GM12878 (cell line): ENCODE measurements around the gene CCDC9. TPM values are rescaled to one million over a fixed set of nuclear protein-coding genes. Genes with fewer than 3 reads are reported as not detected.

Experiments
- ATAC-seq: fragments of 200-7000 bp; cut with Tn5 transposase; 3 replicates; pipeline ENCODE4 v1.9.1; 2020; ENCODE audit warnings: mild to moderate bottlenecking, moderate library complexity
- BruUV-seq: library from RNA; stranded (reverse); fragments of 400-500 nt; replicated peaks from 2 replicates; lab custom pipeline; 2021; lab: Mats Ljungman, UMichigan
- CTCF ChIA-PET: fragments of 300-600 bp; sonication (Branson Sonifier 250); formaldehyde crosslinking; extraction: SDS; loops from one replicate; lab custom pipeline; 2021; ENCODE audit warnings: inconsistent platforms; lab: Yijun Ruan, JAX
- POLR2A ChIA-PET: fragments of 350-600 bp; formaldehyde crosslinking; extraction: SDS; loops from one replicate; lab custom pipeline; 2021; ENCODE audit warnings: inconsistent platforms; lab: Charles Lee
- RAD21 ChIA-PET: fragments of 300-600 bp; sonication (Branson Sonifier 250); formaldehyde crosslinking; loops from one replicate; lab custom pipeline; 2023; ENCODE audit warnings: antibody characterized with exemption; ENCODE audit not compliant: unreplicated experiment; lab: Charles Lee
- SMC1A ChIA-PET: fragments of 300-600 bp; sonication (Branson Sonifier 250); formaldehyde crosslinking; loops from one replicate; lab custom pipeline; 2023; ENCODE audit not compliant: unreplicated experiment, uncharacterized antibody; lab: Charles Lee
- DNase-seq: peaks from one replicate; pipeline ENCODE4 v3.0.0-alpha.2; 2011; ENCODE audit warnings: low read depth, low spot score
- FAIRE-seq: peaks from 3 replicates; lab custom pipeline; 2011; peaks lifted over from hg19 to GRCh38; lab: Jason Lieb, UNC
- H2AFZ ChIP-seq: 2 replicates; pipeline ENCODE4 v1.6.0; 2011; ENCODE audit warnings: low read depth, low read length, control low read depth; ENCODE audit not compliant: control insufficient read depth
- H3K27ac ChIP-seq: 2 replicates; pipeline ENCODE4 v1.5.1; 2011; ENCODE audit warnings: control low read depth; ENCODE audit not compliant: control insufficient read depth, insufficient read depth
- H3K27me3 ChIP-seq, 2 experiments: replicated peaks in 1 of 2; 2 replicates each; pipeline versions ENCODE4 v1.6.0 to v1.6.1; 2011; ENCODE audit warnings: low read length in 1 of 2; ENCODE audit not compliant: control insufficient read depth in 2 of 2, insufficient read depth in 2 of 2
- H3K36me3 ChIP-seq, 2 experiments: 2 replicates each; pipeline ENCODE4 v1.5.1; 2011; ENCODE audit warnings: low read length in 1 of 2; ENCODE audit not compliant: control insufficient read depth in 2 of 2, insufficient read depth in 2 of 2
- H3K4me1 ChIP-seq: 2 replicates; pipeline ENCODE4 v1.6.1; 2011; ENCODE audit warnings: mild to moderate bottlenecking, low read length, moderate library complexity, mixed read lengths; ENCODE audit not compliant: control insufficient read depth, insufficient read depth
- H3K4me2 ChIP-seq: 2 replicates; pipeline ENCODE4 v1.6.0; 2011; ENCODE audit warnings: control low read depth; ENCODE audit not compliant: control insufficient read depth, insufficient read depth
- H3K4me3 ChIP-seq: fragments of 200-600 bp; sonication (generic); 2 replicates; pipeline ENCODE4 v1.5.1; 2016
- H3K79me2 ChIP-seq: 2 replicates; pipeline ENCODE4 v1.6.0; 2011; ENCODE audit warnings: low read length; ENCODE audit not compliant: control insufficient read depth, insufficient read depth
- H3K9ac ChIP-seq: 2 replicates; pipeline ENCODE4 v1.8.0; 2011; ENCODE audit warnings: low read length, control low read depth, mixed read lengths; ENCODE audit not compliant: control insufficient read depth, insufficient read depth
- H3K9me3 ChIP-seq: replicated peaks from 3 replicates; pipeline ENCODE4 v1.5.1; 2011; ENCODE audit warnings: mild to moderate bottlenecking, low read length; ENCODE audit not compliant: control insufficient read depth, insufficient read depth
- H4K20me1 ChIP-seq: 2 replicates; pipeline ENCODE4 v1.6.0; 2011; ENCODE audit not compliant: control insufficient read depth, insufficient read depth
- CEBPB ChIP-seq, 2 experiments: fragments of 150-350 bp in 1 of 2; IDR thresholded peaks; 2 replicates each; pipeline ENCODE4 v1.6.1; 2012 to 2014; ENCODE audit warnings: low read depth in 2 of 2, low read length in 2 of 2, borderline replicate concordance in 1 of 2, inconsistent platforms in 1 of 2
- HDGF ChIP-seq: fragments of 450-650 bp; IDR thresholded peaks from 2 replicates; pipeline ENCODE4 v1.6.1; 2016; ENCODE audit warnings: antibody characterized with exemption
- KDM1A ChIP-seq: fragments of 200-600 bp; sonication (generic); IDR thresholded peaks from 2 replicates; pipeline ENCODE4 v1.6.1; 2016; ENCODE audit warnings: borderline replicate concordance
- MEF2B ChIP-seq: fragments of 450-650 bp; IDR thresholded peaks from 2 replicates; pipeline ENCODE4 v1.6.1; 2018; ENCODE audit warnings: mild to moderate bottlenecking, moderate library complexity; ENCODE audit not compliant: partially characterized antibody, poor library complexity, severe bottlenecking
- MTA2 ChIP-seq: fragments of 450-650 bp; IDR thresholded peaks from 2 replicates; pipeline ENCODE4 v1.6.1; 2016; ENCODE audit warnings: low read depth, mild to moderate bottlenecking, moderate library complexity
- MYC ChIP-seq: IDR thresholded peaks from 2 replicates; pipeline ENCODE4 v1.6.1; 2011; ENCODE audit warnings: mild to moderate bottlenecking, low read length, moderate library complexity, inconsistent platforms; ENCODE audit not compliant: insufficient read depth, insufficient replicate concordance, insufficient read length, severe bottlenecking
- POLR2A ChIP-seq: IDR thresholded peaks from 2 replicates; pipeline ENCODE4 v1.6.1; 2011; ENCODE audit warnings: low read depth, mild to moderate bottlenecking, low read length
- ZNF217 ChIP-seq: fragments of 450-650 bp; IDR thresholded peaks from 2 replicates; pipeline ENCODE4 v1.6.1; 2017; ENCODE audit warnings: antibody characterized with exemption, mild to moderate bottlenecking
- WGBS: methylation state at CpG from one replicate; pipeline ENCODE4 v1.1.6; 2016; ENCODE audit warnings: low lambda C conversion rate; ENCODE audit not compliant: insufficient replicate concordance, insufficient coverage; ENCODE audit errors: missing lambda C conversion rate; 5-methylcytosine and 5-hydroxymethylcytosine counted together
- in situ Hi-C: fragments of 300-500 bp; cut with MboI; formaldehyde crosslinking; loops from 9 replicates; pipeline ENCODE4 v1.14.3; 2018; ENCODE audit warnings: mixed read lengths
- intact Hi-C: fragments of 100-400 bp; cut with micrococcal nuclease; formaldehyde crosslinking; loops from one replicate; pipeline ENCODE4 v1.14.2; 2022; ENCODE audit not compliant: unreplicated experiment
- polyA plus RNA-seq, 11 experiments: library from polyadenylated mRNA; depleted of rRNA in 4 of 11; unstranded in 6 of 11; stranded (reverse) in 5 of 11; fragments of >200 nt; fragmentation: Nextera tagmentation in 4 of 11; fragmentation: Illumina TruSeq in 1 of 11; extraction: Ambion mirVana in 4 of 11; extraction: Trizol in 1 of 11; gene quantifications; 1 replicate in 1 of 11; 2 replicates in 10 of 11; pipeline versions ENCODE4 v1.2.1 to v1.2.3, GENCODE V29; 2011 to 2016; ENCODE audit warnings: inconsistent platforms in 2 of 11, missing spikeins in 2 of 11, low read depth in 1 of 11
- total RNA-seq, 4 experiments: library from RNA; depleted of rRNA in 3 of 4; stranded (reverse); fragments of >200 nt in 3 of 4; fragmentation: Illumina TruSeq in 1 of 4; extraction: Trizol in 1 of 4; gene quantifications; 2 replicates each; pipeline versions ENCODE4 v1.2.1 to v1.2.3, GENCODE V29; 2013 to 2021
- TF ChIP-seq, protein P1 (sequence below): fragments of 450-650 bp; formaldehyde crosslinking; IDR thresholded peaks from 2 replicates; pipeline ENCODE4 v1.5.0; 2022; ENCODE audit warnings: mild to moderate bottlenecking, missing genetic modification characterization
- TF ChIP-seq, protein P2 (sequence below): fragments of 450-650 bp; IDR thresholded peaks from 2 replicates; pipeline ENCODE4 v1.6.1; 2018; ENCODE audit warnings: mild to moderate bottlenecking, low read depth, moderate library complexity; ENCODE audit not compliant: partially characterized antibody
- TF ChIP-seq, protein P3 (sequence below): IDR thresholded peaks from 2 replicates; pipeline ENCODE4 v1.6.1; 2011; ENCODE audit warnings: low read depth, low read length, improper control_type of control experiment, borderline replicate concordance
- TF ChIP-seq, protein P4 (sequence below): fragments of 450-650 bp; IDR thresholded peaks from 2 replicates; pipeline ENCODE4 v1.6.1; 2018; ENCODE audit warnings: borderline replicate concordance, mild to moderate bottlenecking; ENCODE audit not compliant: partially characterized antibody

The CCDC9 gene
- total and polyA plus RNA-seq, 10 of the 15 experiments (the other 5 are each of a cell fraction or from before 2014, with no cell fraction given): 0.18 to 17.5 (median 7.1) TPM; not detected in 1

DNA sequence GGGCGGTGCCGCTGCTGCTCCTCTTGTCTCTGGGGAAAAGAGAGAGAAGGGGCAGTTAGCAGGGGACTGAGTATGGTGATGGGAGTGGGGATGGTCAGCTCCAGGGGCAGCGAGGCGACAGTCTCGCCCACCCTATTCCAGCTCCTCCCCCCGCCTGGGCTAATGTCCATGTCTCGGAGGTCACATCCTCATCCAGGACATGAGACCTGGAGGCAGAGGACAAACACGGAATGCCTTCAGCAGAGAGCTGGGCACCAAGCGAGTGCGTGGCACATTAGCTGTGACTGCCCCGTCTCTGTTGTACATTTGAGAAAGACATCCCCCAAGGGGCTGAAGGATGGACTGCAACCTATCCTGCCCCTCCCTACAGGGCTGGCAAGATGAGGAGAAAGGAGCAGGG, 34.4 kb upstream of the CCDC9 start:
- Histone ChIP-seq H3K9me3 (no peaks in the 10 kb centered on the region), H3K27ac (no peak overlapping the region), H3K27me3 (no peaks in the 10 kb centered on the region), H3K4me1 (peaks cover 9% of the 10 kb centered on the region), H3K79me2 (peaks cover 5% of the 10 kb centered on the region), H3K9ac (no peak overlapping the region), H3K4me2 (no peak overlapping the region), H3K4me3 (no peak overlapping the region), H2AFZ (no peak overlapping the region), H4K20me1 (no peaks in the 10 kb centered on the region), H3K36me3 (peaks cover 6 to 8% of the 10 kb centered on the region in 2 experiments)
- RAD21 ChIA-PET: interaction anchor here (1.0 kb wide), 1 partner anchor 11 kb away, joined by 3 read pairs; no protein-coding TSS in a partner anchor
- POLR2A ChIA-PET: no interaction called here
- CTCF ChIA-PET: interaction anchor here (1.5 kb wide), 1 partner anchor 22 kb away, joined by 7 read pairs; no protein-coding TSS in a partner anchor
- BruUV-seq: no TSS peak
- FAIRE-seq (no peak), DNase-seq (no peak), ATAC-seq (no peak)
- SMC1A ChIA-PET: interaction anchor here (0.5 kb wide), 1 partner anchor 41 kb away, joined by 3 read pairs; no protein-coding TSS in a partner anchor
- in situ Hi-C loops: no loop called here
- 89% methylated on average over 11 of the region's 11 CpGs for WGBS
- intact Hi-C loops: no loop called here
- TF ChIP-seq, protein P1, sequence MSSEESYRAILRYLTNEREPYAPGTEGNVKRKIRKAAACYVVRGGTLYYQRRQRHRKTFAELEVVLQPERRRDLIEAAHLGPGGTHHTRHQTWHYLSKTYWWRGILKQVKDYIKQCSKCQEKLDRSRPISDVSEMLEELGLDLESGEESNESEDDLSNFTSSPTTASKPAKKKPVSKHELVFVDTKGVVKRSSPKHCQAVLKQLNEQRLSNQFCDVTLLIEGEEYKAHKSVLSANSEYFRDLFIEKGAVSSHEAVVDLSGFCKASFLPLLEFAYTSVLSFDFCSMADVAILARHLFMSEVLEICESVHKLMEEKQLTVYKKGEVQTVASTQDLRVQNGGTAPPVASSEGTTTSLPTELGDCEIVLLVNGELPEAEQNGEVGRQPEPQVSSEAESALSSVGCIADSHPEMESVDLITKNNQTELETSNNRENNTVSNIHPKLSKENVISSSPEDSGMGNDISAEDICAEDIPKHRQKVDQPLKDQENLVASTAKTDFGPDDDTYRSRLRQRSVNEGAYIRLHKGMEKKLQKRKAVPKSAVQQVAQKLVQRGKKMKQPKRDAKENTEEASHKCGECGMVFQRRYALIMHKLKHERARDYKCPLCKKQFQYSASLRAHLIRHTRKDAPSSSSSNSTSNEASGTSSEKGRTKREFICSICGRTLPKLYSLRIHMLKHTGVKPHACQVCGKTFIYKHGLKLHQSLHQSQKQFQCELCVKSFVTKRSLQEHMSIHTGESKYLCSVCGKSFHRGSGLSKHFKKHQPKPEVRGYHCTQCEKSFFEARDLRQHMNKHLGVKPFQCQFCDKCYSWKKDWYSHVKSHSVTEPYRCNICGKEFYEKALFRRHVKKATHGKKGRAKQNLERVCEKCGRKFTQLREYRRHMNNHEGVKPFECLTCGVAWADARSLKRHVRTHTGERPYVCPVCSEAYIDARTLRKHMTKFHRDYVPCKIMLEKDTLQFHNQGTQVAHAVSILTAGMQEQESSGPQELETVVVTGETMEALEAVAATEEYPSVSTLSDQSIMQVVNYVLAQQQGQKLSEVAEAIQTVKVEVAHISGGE: no peak
- TF ChIP-seq CEBPB (IDR thresholded peaks at IDR 0.05; ENCODE audit: borderline replicate concordance in 1 of 2, low read depth in 2 of 2, low read length in 2 of 2) (no peak), MTA2 (no peak), KDM1A (no peak), HDGF (no peak), POLR2A (no peak), MYC (no peak), MEF2B (no peak), ZNF217 (no peak)
- TF ChIP-seq, protein P2, sequence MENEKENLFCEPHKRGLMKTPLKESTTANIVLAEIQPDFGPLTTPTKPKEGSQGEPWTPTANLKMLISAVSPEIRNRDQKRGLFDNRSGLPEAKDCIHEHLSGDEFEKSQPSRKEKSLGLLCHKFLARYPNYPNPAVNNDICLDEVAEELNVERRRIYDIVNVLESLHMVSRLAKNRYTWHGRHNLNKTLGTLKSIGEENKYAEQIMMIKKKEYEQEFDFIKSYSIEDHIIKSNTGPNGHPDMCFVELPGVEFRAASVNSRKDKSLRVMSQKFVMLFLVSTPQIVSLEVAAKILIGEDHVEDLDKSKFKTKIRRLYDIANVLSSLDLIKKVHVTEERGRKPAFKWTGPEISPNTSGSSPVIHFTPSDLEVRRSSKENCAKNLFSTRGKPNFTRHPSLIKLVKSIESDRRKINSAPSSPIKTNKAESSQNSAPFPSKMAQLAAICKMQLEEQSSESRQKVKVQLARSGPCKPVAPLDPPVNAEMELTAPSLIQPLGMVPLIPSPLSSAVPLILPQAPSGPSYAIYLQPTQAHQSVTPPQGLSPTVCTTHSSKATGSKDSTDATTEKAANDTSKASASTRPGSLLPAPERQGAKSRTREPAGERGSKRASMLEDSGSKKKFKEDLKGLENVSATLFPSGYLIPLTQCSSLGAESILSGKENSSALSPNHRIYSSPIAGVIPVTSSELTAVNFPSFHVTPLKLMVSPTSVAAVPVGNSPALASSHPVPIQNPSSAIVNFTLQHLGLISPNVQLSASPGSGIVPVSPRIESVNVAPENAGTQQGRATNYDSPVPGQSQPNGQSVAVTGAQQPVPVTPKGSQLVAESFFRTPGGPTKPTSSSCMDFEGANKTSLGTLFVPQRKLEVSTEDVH: no peak
- TF ChIP-seq, protein P3, sequence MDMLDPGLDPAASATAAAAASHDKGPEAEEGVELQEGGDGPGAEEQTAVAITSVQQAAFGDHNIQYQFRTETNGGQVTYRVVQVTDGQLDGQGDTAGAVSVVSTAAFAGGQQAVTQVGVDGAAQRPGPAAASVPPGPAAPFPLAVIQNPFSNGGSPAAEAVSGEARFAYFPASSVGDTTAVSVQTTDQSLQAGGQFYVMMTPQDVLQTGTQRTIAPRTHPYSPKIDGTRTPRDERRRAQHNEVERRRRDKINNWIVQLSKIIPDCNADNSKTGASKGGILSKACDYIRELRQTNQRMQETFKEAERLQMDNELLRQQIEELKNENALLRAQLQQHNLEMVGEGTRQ: no peak
- TF ChIP-seq, protein P4, sequence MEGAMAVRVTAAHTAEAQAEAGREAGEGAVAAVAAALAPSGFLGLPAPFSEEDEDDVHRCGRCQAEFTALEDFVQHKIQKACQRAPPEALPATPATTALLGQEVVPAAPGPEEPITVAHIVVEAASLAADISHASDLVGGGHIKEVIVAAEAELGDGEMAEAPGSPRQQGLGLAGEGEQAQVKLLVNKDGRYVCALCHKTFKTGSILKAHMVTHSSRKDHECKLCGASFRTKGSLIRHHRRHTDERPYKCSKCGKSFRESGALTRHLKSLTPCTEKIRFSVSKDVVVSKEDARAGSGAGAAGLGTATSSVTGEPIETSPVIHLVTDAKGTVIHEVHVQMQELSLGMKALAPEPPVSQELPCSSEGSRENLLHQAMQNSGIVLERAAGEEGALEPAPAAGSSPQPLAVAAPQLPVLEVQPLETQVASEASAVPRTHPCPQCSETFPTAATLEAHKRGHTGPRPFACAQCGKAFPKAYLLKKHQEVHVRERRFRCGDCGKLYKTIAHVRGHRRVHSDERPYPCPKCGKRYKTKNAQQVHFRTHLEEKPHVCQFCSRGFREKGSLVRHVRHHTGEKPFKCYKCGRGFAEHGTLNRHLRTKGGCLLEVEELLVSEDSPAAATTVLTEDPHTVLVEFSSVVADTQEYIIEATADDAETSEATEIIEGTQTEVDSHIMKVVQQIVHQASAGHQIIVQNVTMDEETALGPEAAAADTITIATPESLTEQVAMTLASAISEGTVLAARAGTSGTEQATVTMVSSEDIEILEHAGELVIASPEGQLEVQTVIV: no peak
